ENCODE measurements around the gene GAB4. TPM values are rescaled to one million over a fixed set of nuclear protein-coding genes. Genes with fewer than 3 reads are reported as not detected.

GAB4 gene
- total RNA-seq, 1 experiment from 2014 or later, result not detected

- H2BK5ac ChIP-seq (ENCODE audit: insufficient read length, low read length), result no peak overlapping the region
- no peak overlapping the region for H2BK120ac ChIP-seq (ENCODE audit: low read depth, low read length, poor library complexity, severe bottlenecking)
- H2BK15ac ChIP-seq (ENCODE audit: low read depth, low read length), result no peak overlapping the region
- no peak overlapping the region for H3K4me3 Mint-ChIP-seq
- no peaks in the 10 kb centered on the region for H3K79me2 ChIP-seq (ENCODE audit: insufficient read depth, low read length)
- H3K14ac ChIP-seq (ENCODE audit: insufficient read depth, low read length), result no peak overlapping the region
- no peak overlapping the region for H2AFZ ChIP-seq (ENCODE audit: low read length)
- H3K9ac ChIP-seq (ENCODE audit: extremely low read depth, insufficient read length, low read length), result no peak overlapping the region
- no peak for DNase-seq
- no peak for TF ChIP-seq CTCF (conservative IDR thresholded peaks at IDR 0.05)
- no peaks in the 10 kb centered on the region for H3K4me1 ChIP-seq (ENCODE audit: insufficient read depth, low read length)
- H3K9me3 Mint-ChIP-seq, result peaks cover 88 to 92% of the 10 kb centered on the region in 2 experiments
- no peak overlapping the region for H2AK5ac ChIP-seq (ENCODE audit: insufficient read length, low read length)
- H3K23ac ChIP-seq (ENCODE audit: insufficient read length, low read depth, low read length), result no peak overlapping the region
- no peaks in the 10 kb centered on the region for H3K23me2 ChIP-seq (ENCODE audit: insufficient read length, low read depth, low read length, poor library complexity, severe bottlenecking)
- peaks cover 12% of the 10 kb centered on the region for H3K27me3 Mint-ChIP-seq (ENCODE audit: low read depth)
- H4K5ac ChIP-seq (ENCODE audit: insufficient read length, low read depth, low read length), result no peak overlapping the region
- no CpG with 5 or more reads among the region's 6 CpGs for WGBS (ENCODE audit: extremely low coverage, insufficient read length, low lambda C conversion rate)
- no peak overlapping the region for H4K8ac ChIP-seq (replicated peaks; ENCODE audit: insufficient read length, low read depth, low read length)
- no peak overlapping the region for H3K27ac ChIP-seq (ENCODE audit: insufficient read length, low read depth, low read length)
- H3K27me3 ChIP-seq (ENCODE audit: insufficient read depth, low read length), result no peaks in the 10 kb centered on the region
- H3K18ac ChIP-seq (ENCODE audit: insufficient read length, low read depth, low read length), result no peak overlapping the region
- no peak overlapping the region for H3K27ac Mint-ChIP-seq
- no peaks in the 10 kb centered on the region for H3K79me1 ChIP-seq (ENCODE audit: insufficient read depth, low read depth, low read length, poor library complexity, severe bottlenecking)
- no peak overlapping the region for H2BK12ac ChIP-seq (ENCODE audit: insufficient read length, low read depth, low read length)
- no peak overlapping the region for H2BK20ac ChIP-seq (ENCODE audit: low read depth, low read length, poor library complexity, severe bottlenecking)
- no peak overlapping the region for H3K4ac ChIP-seq (ENCODE audit: low read depth, low read length)
- H3K56ac ChIP-seq (ENCODE audit: insufficient read length, low read depth, low read length), result no peak overlapping the region
- no peak overlapping the region for H3K4me2 ChIP-seq (ENCODE audit: insufficient read depth, insufficient read length, low read length)
- peaks cover 0 to 5% (median 5%) of the 10 kb centered on the region in 3 experiments; a peak in 3 of 7 replicates for H3K36me3 Mint-ChIP-seq (ENCODE audit: insufficient read depth in 1 of 3, low read depth in 3 of 3)
- H3T11ph ChIP-seq (ENCODE audit: low read length), result no peak overlapping the region
- H4K91ac ChIP-seq (ENCODE audit: insufficient read length, low read depth, low read length), result no peak overlapping the region
- H3K4me1 Mint-ChIP-seq, result no peaks in the 10 kb centered on the region
- no peaks in the 10 kb centered on the region for H4K20me1 ChIP-seq (ENCODE audit: control insufficient read depth, insufficient read depth, insufficient read length)
- no peaks in the 10 kb centered on the region for H3K9me3 ChIP-seq (ENCODE audit: control insufficient read depth, low read depth, low read length)
These were observed 51.7 kb downstream of the GAB4 start for GRCh38 chr22:16956290-16956689.

All from H9 (cell line).